PC-9 (cell line): ENCODE results near the gene MRPS5. TPM values are rescaled to one million over a fixed set of nuclear protein-coding genes. Genes with fewer than 3 reads are reported as not detected.

Experiments used
- BruUV-seq: library from RNA; stranded (reverse); fragments of 400-500 nt; replicated peaks from 2 replicates; lab custom pipeline; 2021; lab: Mats Ljungman, UMichigan
- CTCF ChIA-PET: fragments of 300-600 bp; sonication (Branson Sonifier 250); formaldehyde crosslinking; loops from one replicate; lab custom pipeline; 2022; ENCODE audit warnings: antibody characterized with exemption; lab: Charles Lee
- POLR2A ChIA-PET: fragments of 300-600 bp; sonication (Branson Sonifier 250); formaldehyde crosslinking; loops from one replicate; lab custom pipeline; 2022; ENCODE audit warnings: antibody characterized with exemption; ENCODE audit not compliant: unreplicated experiment; lab: Charles Lee
- DNase-seq, 2 experiments: peaks; one replicate each; pipeline versions ENCODE4 v3.0.0 to v3.0.0-alpha.2; 2015 to 2022; ENCODE audit warnings: mixed read lengths in 1 of 2
- H2AFZ ChIP-seq: fragments of 200-600 bp; sonication (generic); 2 replicates; pipeline ENCODE4 v1.8.1; 2017; ENCODE audit warnings: antibody characterized with exemption
- H3F3A ChIP-seq: fragments of 200-600 bp; sonication (generic); 2 replicates; pipeline ENCODE4 v1.8.1; 2017; ENCODE audit warnings: antibody characterized with exemption, mild to moderate bottlenecking, low read depth; ENCODE audit not compliant: insufficient read depth
- H3K27ac ChIP-seq: fragments of 200-600 bp; sonication (generic); 2 replicates; pipeline ENCODE4 v1.6.1; 2016; ENCODE audit warnings: mixed run types
- H3K27me3 ChIP-seq: fragments of 200-600 bp; sonication (generic); 2 replicates; pipeline ENCODE4 v1.6.1; 2016; ENCODE audit warnings: low read depth, mixed run types; ENCODE audit not compliant: insufficient read depth
- H3K36me3 ChIP-seq: fragments of 200-600 bp; sonication (generic); 2 replicates; pipeline ENCODE4 v1.6.1; 2016; ENCODE audit warnings: low read depth, mixed run types
- H3K4me1 ChIP-seq: fragments of 200-600 bp; sonication (generic); replicated peaks from 2 replicates; pipeline ENCODE4 v1.6.1; 2016; ENCODE audit warnings: mixed run types; ENCODE audit not compliant: insufficient read depth
- H3K4me2 ChIP-seq: fragments of 200-600 bp; sonication (generic); 2 replicates; pipeline ENCODE4 v1.6.1; 2017; ENCODE audit warnings: mixed run types
- H3K4me3 ChIP-seq: fragments of 200-600 bp; sonication (generic); 2 replicates; pipeline ENCODE4 v1.6.1; 2016; ENCODE audit warnings: mixed run types
- H3K79me2 ChIP-seq: fragments of 200-600 bp; sonication (generic); 2 replicates; pipeline ENCODE4 v1.6.1; 2017; ENCODE audit warnings: low read depth, mixed run types
- H3K9me2 ChIP-seq: fragments of 200-600 bp; sonication (generic); 2 replicates; pipeline ENCODE4 v1.8.1; 2017; ENCODE audit warnings: mild to moderate bottlenecking; ENCODE audit not compliant: insufficient read depth
- H3K9me3 ChIP-seq: fragments of 200-600 bp; sonication (generic); 2 replicates; pipeline ENCODE4 v1.8.1; 2016; ENCODE audit warnings: low read depth; ENCODE audit not compliant: insufficient read depth
- H4K20me1 ChIP-seq: fragments of 200-600 bp; sonication (generic); 2 replicates; pipeline ENCODE4 v1.8.1; 2017; ENCODE audit not compliant: insufficient read depth
- CTCF ChIP-seq: fragments of 200-600 bp; sonication (generic); conservative IDR thresholded peaks from 2 replicates; pipeline ENCODE4 v1.6.1; 2017; ENCODE audit warnings: mixed run types, antibody characterized with exemption, mild to moderate bottlenecking, moderate library complexity
- EZH2 ChIP-seq: fragments of 200-600 bp; sonication (generic); IDR thresholded peaks from 2 replicates; pipeline ENCODE4 v1.8.0; 2017; ENCODE audit warnings: antibody characterized with exemption, low read depth
- intact Hi-C: fragments of 100-400 bp; cut with micrococcal nuclease; formaldehyde crosslinking; loops from one replicate; pipeline ENCODE4 v1.10.0; 2022; ENCODE audit not compliant: unreplicated experiment
- total RNA-seq: library from RNA; stranded (reverse); gene quantifications from 2 replicates; pipeline ENCODE4 v1.2.3, GENCODE V29; 2021

The MRPS5 gene
- total RNA-seq, 1 experiment from 2014 or later: 69.0 TPM

- POLR2A ChIA-PET: interaction anchor here (0.5 to 0.6 kb wide), 2 partner anchors 9 to 37 kb away, joined by 3 to 5 read pairs; no protein-coding TSS in a partner anchor
- intact Hi-C loops: no loop called here
- peaks cover 33% of the 10 kb centered on the region; the same call in 1 of the 2 replicates for H3K9me3 ChIP-seq
- peaks cover under 1% of the 10 kb centered on the region; the same call in 1 of the 2 replicates for H3K79me2 ChIP-seq
- peaks cover 22% of the 10 kb centered on the region; the same call in 1 of the 2 replicates for H3F3A ChIP-seq
- TF ChIP-seq CTCF (no peak), EZH2 (no peak)
- H2AFZ ChIP-seq: peak overlapping the region; percentile 97
- no TSS peak for BruUV-seq
- peaks cover 22% of the 10 kb centered on the region for H3K36me3 ChIP-seq
- H3K4me3 ChIP-seq: peak overlapping the region; percentile 84
- no peaks in the 10 kb centered on the region for H4K20me1 ChIP-seq
- DNase-seq: peak in 1 of 2 experiments; percentile 30
- H3K27ac ChIP-seq: no peak overlapping the region
- CTCF ChIA-PET: interaction anchor here (0.7 to 0.8 kb wide), 2 partner anchors 38 to 83 kb away, joined by 3 to 4 read pairs; no protein-coding TSS in a partner anchor
- peaks cover 11% of the 10 kb centered on the region for H3K4me1 ChIP-seq
- H3K9me2 ChIP-seq: no peaks in the 10 kb centered on the region
- no peaks in the 10 kb centered on the region for H3K27me3 ChIP-seq
- H3K4me2 ChIP-seq: peak overlapping the region; percentile 90
Observed at GRCh38 chr2:95158891-95159619, 37.4 kb upstream of the MRPS5 start.

- ChIA-PET POLR2A (interaction anchor here (0.6 kb wide), 1 partner anchor 10 kb away, joined by 5 read pairs; no protein-coding TSS in a partner anchor), CTCF (no interaction called here)
- Histone ChIP-seq H3K79me2 (no peaks in the 10 kb centered on the region), H3K27ac (no peak overlapping the region), H3K4me3 (peak overlapping the region; percentile 84), H3K27me3 (no peaks in the 10 kb centered on the region), H3K4me1 (peaks cover 8% of the 10 kb centered on the region), H3F3A (peaks cover 22% of the 10 kb centered on the region; the same call in 1 of the 2 replicates), H3K4me2 (peak overlapping the region; percentile 90), H3K9me3 (peaks cover 37% of the 10 kb centered on the region; the same call in 1 of the 2 replicates), H3K9me2 (no peaks in the 10 kb centered on the region), H4K20me1 (no peaks in the 10 kb centered on the region), H2AFZ (peak overlapping the region; percentile 97), H3K36me3 (peaks cover 22% of the 10 kb centered on the region)
- BruUV-seq: no TSS peak
- TF ChIP-seq CTCF (no peak), EZH2 (no peak)
- no peak for DNase-seq
- intact Hi-C loops: no loop called here
Observed at GRCh38 chr2:95158441-95158840, 36.8 kb upstream of the MRPS5 start.

- no peaks in the 10 kb centered on the region for H3K27me3 ChIP-seq
- H3K27ac ChIP-seq: no peak overlapping the region
- CTCF ChIA-PET: no interaction called here
- no peak for TF ChIP-seq EZH2
- TF ChIP-seq CTCF: no peak
- H3K79me2 ChIP-seq: no peaks in the 10 kb centered on the region
- H3K4me1 ChIP-seq: no peaks in the 10 kb centered on the region
- no peak overlapping the region for H3K4me2 ChIP-seq
- H3K36me3 ChIP-seq: peaks cover 36% of the 10 kb centered on the region
- no peaks in the 10 kb centered on the region for H4K20me1 ChIP-seq
- intact Hi-C loops: no loop called here
- H2AFZ ChIP-seq: no peak overlapping the region
- no TSS peak for BruUV-seq
- peaks cover 95% of the 10 kb centered on the region for H3K9me3 ChIP-seq
- POLR2A ChIA-PET: no interaction called here
- DNase-seq: no peak
- no peaks in the 10 kb centered on the region for H3F3A ChIP-seq
- H3K9me2 ChIP-seq: no peaks in the 10 kb centered on the region
- no peak overlapping the region for H3K4me3 ChIP-seq
Observed at GRCh38 chr2:95149397-95149984, 27.9 kb upstream of the MRPS5 start.
